ENCODE data around the gene SLC39A12.

The SLC39A12 gene

GRCh38 chr10:17984563-17984962 is 32.8 kb downstream of the SLC39A12 start:
- no peaks in the 10 kb centered on the region for H3K36me3 ChIP-seq (ENCODE audit: control insufficient read depth, insufficient read depth, low read length)
- H3K4me3 ChIP-seq (replicated peaks; ENCODE audit: low read depth, low read length): no peak overlapping the region
- H3K27me3 ChIP-seq (replicated peaks; ENCODE audit: control insufficient read depth, insufficient read depth, low read length): no peaks in the 10 kb centered on the region; the same call in none of the 2 replicates
- no peak for TF ChIP-seq CTCF (IDR thresholded peaks at IDR 0.05; ENCODE audit: insufficient read depth, low read length, poor library complexity, severe bottlenecking)
- no peak for DNase-seq (ENCODE audit: extremely low read depth, insufficient read length)

- no peak for TF ChIP-seq CTCF (IDR thresholded peaks at IDR 0.05; ENCODE audit: insufficient read depth, low read length, poor library complexity, severe bottlenecking)
- Histone ChIP-seq H3K4me3 (replicated peaks; ENCODE audit: low read depth, low read length) (no peak overlapping the region), H3K36me3 (ENCODE audit: control insufficient read depth, insufficient read depth, low read length) (no peaks in the 10 kb centered on the region), H3K27me3 (replicated peaks; ENCODE audit: control insufficient read depth, insufficient read depth, low read length) (no peaks in the 10 kb centered on the region; the same call in 1 of the 2 replicates)
- peak; percentile 68 for DNase-seq (ENCODE audit: extremely low read depth, insufficient read length)
Measured at GRCh38 chr10:17989908-17990767, 38.4 kb downstream of the SLC39A12 start.

- no peak for TF ChIP-seq CTCF (IDR thresholded peaks at IDR 0.05; ENCODE audit: insufficient read depth, low read length, poor library complexity, severe bottlenecking)
Measured at GRCh38 chr10:17992266-17992665, 40.5 kb downstream of the SLC39A12 start.

GRCh38 chr10:17993361-17993760 is 41.6 kb downstream of the SLC39A12 start:
- no peak for TF ChIP-seq CTCF (IDR thresholded peaks at IDR 0.05; ENCODE audit: insufficient read depth, low read length, poor library complexity, severe bottlenecking)
- Histone ChIP-seq H3K4me3 (replicated peaks; ENCODE audit: low read depth, low read length) (no peak overlapping the region), H3K27me3 (replicated peaks; ENCODE audit: control insufficient read depth, insufficient read depth, low read length) (no peaks in the 10 kb centered on the region; the same call in 1 of the 2 replicates), H3K36me3 (ENCODE audit: control insufficient read depth, insufficient read depth, low read length) (no peaks in the 10 kb centered on the region)
- DNase-seq (ENCODE audit: extremely low read depth, insufficient read length): no peak

More at GRCh38 chr10:17992266-17992665, 40.5 kb downstream of the SLC39A12 start:
- DNase-seq (ENCODE audit: extremely low read depth, insufficient read length): no peak
- no peak overlapping the region for H3K4me3 ChIP-seq (replicated peaks; ENCODE audit: low read depth, low read length)
- no peaks in the 10 kb centered on the region; the same call in 1 of the 2 replicates for H3K27me3 ChIP-seq (replicated peaks; ENCODE audit: control insufficient read depth, insufficient read depth, low read length)
- H3K36me3 ChIP-seq (ENCODE audit: control insufficient read depth, insufficient read depth, low read length): no peaks in the 10 kb centered on the region

GRCh38 chr10:18000601-18001000 is 48.9 kb downstream of the SLC39A12 start:
- TF ChIP-seq CTCF (IDR thresholded peaks at IDR 0.05; ENCODE audit: insufficient read depth, low read length, poor library complexity, severe bottlenecking): no peak
- H3K36me3 ChIP-seq (ENCODE audit: control insufficient read depth, insufficient read depth, low read length): no peaks in the 10 kb centered on the region

More at GRCh38 chr10:18000601-18001000, 48.9 kb downstream of the SLC39A12 start:
- Histone ChIP-seq H3K27me3 (replicated peaks; ENCODE audit: control insufficient read depth, insufficient read depth, low read length) (no peaks in the 10 kb centered on the region), H3K4me3 (replicated peaks; ENCODE audit: low read depth, low read length) (no peak overlapping the region)
- DNase-seq (ENCODE audit: extremely low read depth, insufficient read length): no peak
